Measurements from ENCODE around the gene TMSB10.
"Not testable (repeated sequence)": the region's sequence is repeated elsewhere in the genome, so short reads cannot be mapped to it uniquely, and the experiment has no call there.

TMSB10 gene

DNA sequence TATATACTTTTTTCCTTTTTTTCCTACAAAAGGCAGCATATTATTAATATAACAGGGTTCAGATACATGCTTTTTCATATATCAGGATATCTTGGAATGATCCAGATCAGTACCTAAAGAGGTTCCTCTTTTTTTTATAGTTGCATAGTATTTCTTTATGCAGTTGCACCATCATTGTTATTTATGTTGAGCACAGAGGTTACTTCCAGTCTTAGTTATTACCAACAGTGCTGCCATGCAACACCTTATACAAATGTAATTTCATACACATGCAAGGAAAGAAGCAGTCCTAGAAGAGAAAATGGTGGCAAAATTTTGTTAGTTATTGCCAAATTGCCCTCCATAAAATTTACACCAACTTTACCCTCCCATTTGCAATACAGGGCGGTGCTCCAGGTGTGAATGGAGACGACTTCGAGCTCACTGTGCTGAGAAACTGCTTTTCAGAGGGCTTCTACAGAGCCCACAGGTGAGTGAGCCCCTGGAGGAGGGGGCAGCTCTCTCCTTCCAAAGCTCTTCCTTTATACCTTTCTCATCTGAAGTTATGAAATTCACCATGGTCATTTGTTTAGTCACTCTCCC, 35.5 kb downstream of the TMSB10 start:
- DNase-seq = no peak

- no peak for DNase-seq
These were observed 36.7 kb downstream of the TMSB10 start for GRCh38 chr2:84942166-84942565.

DNA sequence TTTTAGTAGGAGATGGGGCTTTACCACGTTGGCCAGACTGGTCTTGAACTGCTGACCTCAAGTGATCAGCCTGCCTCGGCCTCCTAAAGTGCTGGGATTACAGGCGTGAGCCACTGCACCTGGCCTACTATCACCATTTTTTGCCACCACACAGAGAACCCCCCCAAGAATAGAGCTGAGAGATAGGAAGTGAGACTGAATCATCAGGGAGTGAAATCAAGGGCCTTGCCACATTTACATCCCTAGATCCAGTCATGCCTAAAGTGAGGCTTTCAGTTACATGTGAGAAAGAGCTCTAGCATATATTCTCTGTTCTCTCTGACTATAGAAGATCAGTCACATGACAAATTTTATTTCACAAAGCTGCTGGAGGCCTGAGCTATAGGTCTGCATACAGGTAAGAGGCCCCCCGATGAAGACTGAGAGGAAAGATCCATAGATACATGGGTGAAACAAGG, 37.5 kb downstream of the TMSB10 start:
- no peak for DNase-seq

- DNase-seq = no peak
These were observed 38.9 kb downstream of the TMSB10 start for GRCh38 chr2:84944295-84944909.

- DNase-seq = not testable (repeated sequence)
These were observed 40.4 kb downstream of the TMSB10 start for GRCh38 chr2:84945838-84946203.

DNA sequence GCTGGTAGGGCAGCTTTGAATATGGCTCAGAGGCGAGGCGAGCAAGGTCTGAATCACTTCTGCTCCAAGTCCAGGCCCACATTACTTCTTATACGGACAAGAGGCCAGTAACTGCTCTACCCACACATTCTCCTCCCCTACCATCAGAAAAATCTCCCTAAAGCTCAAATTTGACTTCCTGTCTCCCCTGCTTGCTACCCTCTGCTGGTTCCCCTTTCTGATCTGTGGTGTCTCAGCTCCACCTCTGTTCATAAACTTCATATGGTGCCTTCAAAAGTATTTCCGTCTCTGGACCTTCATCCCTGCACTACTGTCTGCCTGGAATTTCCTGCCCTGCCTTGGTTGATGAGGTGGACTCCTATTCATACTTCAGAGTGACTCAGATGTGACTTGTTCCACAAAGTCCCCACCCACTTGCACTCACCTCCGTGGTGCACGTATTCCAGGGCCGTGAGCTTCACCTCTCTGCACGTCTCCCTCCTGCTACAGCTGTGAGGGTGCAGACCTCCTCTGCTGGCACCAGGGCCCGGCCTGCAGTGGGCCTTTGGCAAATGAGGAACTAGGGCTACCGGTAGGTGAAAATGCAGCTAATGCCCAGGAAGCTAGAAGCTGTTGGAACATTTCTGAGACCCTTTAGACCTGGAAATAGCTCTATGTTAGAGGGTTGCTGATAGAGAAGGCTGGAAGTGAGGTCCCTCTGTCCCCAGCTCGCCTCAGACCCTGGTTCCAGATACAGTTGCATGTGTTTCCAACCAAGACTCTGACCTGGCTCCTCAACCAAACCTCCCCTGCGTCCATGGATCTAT, 41.0 kb downstream of the TMSB10 start:
- no peak for DNase-seq

GRCh38 chr2:84947010-84947593, 41.6 kb downstream of the TMSB10 start:
- DNase-seq = no peak

DNA sequence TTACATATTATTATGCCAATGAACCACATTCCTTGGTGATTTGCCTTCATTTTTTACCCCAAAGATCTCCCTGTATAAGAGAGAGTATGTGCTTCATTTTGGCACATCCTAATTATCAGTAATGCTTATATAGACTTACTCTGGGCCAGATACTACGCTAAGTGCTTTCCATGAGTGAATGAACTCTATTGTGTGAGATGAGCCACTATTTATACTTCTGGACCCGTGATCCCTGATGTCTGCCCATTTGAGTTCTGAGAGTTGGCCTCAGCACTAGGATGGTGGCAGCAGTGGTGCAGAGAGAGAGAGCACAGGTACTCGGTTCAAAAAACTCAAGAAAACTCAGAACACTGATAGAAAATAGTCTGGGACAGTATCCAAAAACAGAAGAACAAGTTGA, 48.1 kb downstream of the TMSB10 start:
- DNase-seq = no peak

GRCh38 chr2:84954329-84954728, 48.9 kb downstream of the TMSB10 start:
- no peak for DNase-seq

All from GOT3 (cell line).